Colonic mucosa (tissue), 4 donors: Measurements from ENCODE around the gene IFNL2. TPM values are rescaled to one million over a fixed set of nuclear protein-coding genes. Genes with fewer than 3 reads are reported as not detected.

Source experiments
- DNase-seq: peaks from one replicate; pipeline ENCODE4 v3.0.0-alpha.2; 2020
- H3K27ac ChIP-seq: fragments of 200-600 bp; one replicate; pipeline ENCODE4 v1.8.0; 2021
- H3K27me3 ChIP-seq: fragments of 200-600 bp; one replicate; pipeline ENCODE4 v1.8.0; 2021
- H3K36me3 ChIP-seq: fragments of 200-600 bp; one replicate; pipeline ENCODE4 v1.8.0; 2021
- H3K4me1 ChIP-seq: fragments of 200-600 bp; one replicate; pipeline ENCODE4 v1.8.0; 2021; ENCODE audit warnings: mild to moderate bottlenecking
- H3K4me3 ChIP-seq: fragments of 200-600 bp; one replicate; pipeline ENCODE4 v1.8.0; 2021
- H3K9ac ChIP-seq, 2 donors: one replicate each; pipeline ENCODE4 v1.7.0; 2013; ENCODE audit warnings: control low read depth in 2 of 2, low read depth in 2 of 2, low read length in 2 of 2
- H3K9me3 ChIP-seq: fragments of 200-600 bp; one replicate; pipeline ENCODE4 v1.8.0; 2021
- CTCF ChIP-seq: fragments of 200-600 bp; IDR thresholded peaks from one replicate; pipeline ENCODE4 v1.8.0; 2022; ENCODE audit warnings: antibody characterized with exemption, mild to moderate bottlenecking
- intact Hi-C: fragments of 100-400 bp; cut with DNase I; formaldehyde crosslinking; loops from one replicate; pipeline ENCODE4 v1.14.1; 2022
- total RNA-seq, 2 donors: library from RNA; stranded (reverse); fragmentation: NEBNext Ultra II Directional in 1 of 2; extraction: Animal tissue kit (Norgen Biotek cat#: 25700) in 1 of 2; gene quantifications; one replicate each; pipeline ENCODE4 v1.2.1, GENCODE V29; 2021
- donor health status: healthy.
- donor health status: DM: no; HTN: no; CAD: no.
- donor health status: DM: no; HTN: no; CAD: no.

The IFNL2 gene
- total RNA-seq, 2 donors from 2014 or later = not detected

DNA sequence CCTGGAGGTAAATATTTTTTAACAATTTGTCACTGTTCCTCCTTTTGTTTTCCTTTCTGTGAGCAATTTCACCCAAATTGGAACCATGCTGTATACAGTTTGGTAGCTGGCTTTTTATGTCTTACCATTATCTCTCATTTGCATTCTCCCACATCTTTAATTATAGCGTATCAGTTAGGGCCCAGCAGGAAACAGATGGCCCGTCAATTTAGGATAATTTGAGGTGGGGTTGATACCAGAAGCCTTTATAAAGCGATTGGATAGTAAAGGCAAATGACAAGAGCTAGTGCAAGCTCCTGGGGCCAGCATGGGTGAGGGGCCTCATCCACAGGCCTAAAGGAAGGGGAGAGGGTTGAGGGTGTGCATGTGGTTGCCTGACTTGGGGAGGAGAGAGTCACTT is 15.7 kb upstream of the IFNL2 start:
- Histone ChIP-seq H3K27ac (no peak overlapping the region), H3K27me3 (peaks cover 14% of the 10 kb centered on the region), H3K4me1 (no peaks in the 10 kb centered on the region), H3K9ac (no peak overlapping the region), H3K4me3 (no peak overlapping the region), H3K9me3 (no peaks in the 10 kb centered on the region), H3K36me3 (no peaks in the 10 kb centered on the region)
- no peak for TF ChIP-seq CTCF
- intact Hi-C loops = no loop called here
- no peak for DNase-seq

- TF ChIP-seq CTCF = no peak
- Histone ChIP-seq H3K36me3 (no peaks in the 10 kb centered on the region), H3K9me3 (no peaks in the 10 kb centered on the region), H3K4me3 (no peak overlapping the region), H3K27ac (no peak overlapping the region), H3K4me1 (no peaks in the 10 kb centered on the region), H3K9ac (no peak overlapping the region), H3K27me3 (peaks cover 3% of the 10 kb centered on the region)
- DNase-seq = no peak
- intact Hi-C loops = no loop called here
These were observed 14.6 kb upstream of the IFNL2 start for GRCh38 chr19:39253374-39254149.

DNA sequence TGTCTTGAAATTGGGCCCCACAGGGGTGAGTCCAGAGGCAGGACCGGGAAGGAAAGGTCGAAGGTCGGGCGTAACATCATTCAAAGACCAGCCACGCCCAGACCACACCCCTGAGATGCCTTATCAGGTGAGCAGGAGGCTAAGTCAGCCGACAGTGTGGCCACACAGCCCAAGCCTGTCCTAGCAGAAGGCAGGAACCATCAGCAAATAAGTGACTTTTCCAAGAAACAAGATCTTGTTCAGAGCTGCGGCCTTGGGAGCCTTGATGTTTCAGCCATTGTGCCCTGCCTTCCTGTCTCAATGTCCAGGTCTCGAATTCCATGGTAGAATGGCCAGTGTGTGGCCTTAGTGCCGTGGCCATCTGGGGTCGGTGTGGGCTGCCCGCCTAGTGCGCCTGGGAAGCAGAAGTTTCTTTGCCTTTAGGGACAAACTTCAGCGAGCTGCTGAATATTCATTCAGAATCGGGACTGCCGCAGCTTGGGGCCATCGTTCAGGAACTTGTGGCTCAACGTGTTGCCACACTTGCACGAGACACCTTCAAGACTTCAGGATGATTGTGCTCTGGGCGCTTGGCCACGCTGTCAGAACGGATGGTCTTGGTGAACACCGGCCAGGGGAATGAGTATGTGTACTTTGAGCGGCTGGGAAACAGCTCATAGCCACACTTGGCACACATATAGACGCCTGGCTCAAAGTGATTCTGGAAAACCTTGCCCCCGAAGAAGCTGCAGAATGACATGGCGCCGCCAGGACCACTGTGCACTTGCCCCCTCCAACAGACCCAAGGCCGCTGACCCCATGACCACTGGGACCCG is 13.5 kb upstream of the IFNL2 start:
- intact Hi-C loops = no loop called here
- H3K27me3 ChIP-seq = no peaks in the 10 kb centered on the region

DNA sequence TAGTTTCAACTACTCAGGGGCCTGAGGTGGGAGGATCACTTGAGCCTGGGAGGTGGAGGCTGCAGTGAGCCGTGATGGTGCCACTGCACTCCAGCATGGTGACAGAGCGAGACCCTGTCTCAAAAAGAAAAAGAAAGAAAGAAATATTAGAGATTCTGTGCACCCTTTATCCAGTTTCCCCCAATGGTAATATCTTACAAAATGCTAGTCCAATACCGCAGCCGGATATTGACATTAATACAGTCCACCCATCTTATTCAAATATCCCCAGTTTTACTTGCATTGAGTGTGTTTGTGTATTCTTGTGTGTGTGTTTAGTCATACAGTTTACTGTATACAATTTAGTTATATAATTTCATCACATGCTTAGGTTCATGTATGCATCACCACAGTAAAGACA is 11.0 kb upstream of the IFNL2 start:
- TF ChIP-seq CTCF = no peak
- Histone ChIP-seq H3K9ac (no peak overlapping the region), H3K4me3 (no peak overlapping the region), H3K36me3 (no peaks in the 10 kb centered on the region), H3K4me1 (no peaks in the 10 kb centered on the region), H3K27me3 (peaks cover 3% of the 10 kb centered on the region), H3K27ac (no peak overlapping the region), H3K9me3 (no peaks in the 10 kb centered on the region)
- DNase-seq = no peak
- intact Hi-C loops = no loop called here

More for the DNA sequence above, 13.5 kb upstream of the IFNL2 start:
- H3K36me3 ChIP-seq = no peaks in the 10 kb centered on the region
- no peak overlapping the region for H3K4me3 ChIP-seq
- H3K9ac ChIP-seq = no peak overlapping the region
- peak; percentile 30 for DNase-seq
- no peaks in the 10 kb centered on the region for H3K4me1 ChIP-seq
- H3K9me3 ChIP-seq = no peaks in the 10 kb centered on the region
- H3K27ac ChIP-seq = no peak overlapping the region
- TF ChIP-seq CTCF = no peak

- Histone ChIP-seq H3K9me3 (no peaks in the 10 kb centered on the region), H3K4me3 (no peak overlapping the region), H3K4me1 (no peaks in the 10 kb centered on the region), H3K27me3 (peaks cover 25% of the 10 kb centered on the region), H3K9ac (no peak overlapping the region), H3K36me3 (no peaks in the 10 kb centered on the region), H3K27ac (no peak overlapping the region)
- intact Hi-C loops = no loop called here
- no peak for TF ChIP-seq CTCF
- no peak for DNase-seq
These were observed 6.5 kb upstream of the IFNL2 start for GRCh38 chr19:39261704-39262103.
